ENCODE measurements around the gene ADRA2C. TPM values are rescaled to one million over a fixed set of nuclear protein-coding genes. Genes with fewer than 3 reads are reported as not detected.

Gene ADRA2C
- total RNA-seq, 1 experiment from 2014 or later = 2.4 TPM

DNA sequence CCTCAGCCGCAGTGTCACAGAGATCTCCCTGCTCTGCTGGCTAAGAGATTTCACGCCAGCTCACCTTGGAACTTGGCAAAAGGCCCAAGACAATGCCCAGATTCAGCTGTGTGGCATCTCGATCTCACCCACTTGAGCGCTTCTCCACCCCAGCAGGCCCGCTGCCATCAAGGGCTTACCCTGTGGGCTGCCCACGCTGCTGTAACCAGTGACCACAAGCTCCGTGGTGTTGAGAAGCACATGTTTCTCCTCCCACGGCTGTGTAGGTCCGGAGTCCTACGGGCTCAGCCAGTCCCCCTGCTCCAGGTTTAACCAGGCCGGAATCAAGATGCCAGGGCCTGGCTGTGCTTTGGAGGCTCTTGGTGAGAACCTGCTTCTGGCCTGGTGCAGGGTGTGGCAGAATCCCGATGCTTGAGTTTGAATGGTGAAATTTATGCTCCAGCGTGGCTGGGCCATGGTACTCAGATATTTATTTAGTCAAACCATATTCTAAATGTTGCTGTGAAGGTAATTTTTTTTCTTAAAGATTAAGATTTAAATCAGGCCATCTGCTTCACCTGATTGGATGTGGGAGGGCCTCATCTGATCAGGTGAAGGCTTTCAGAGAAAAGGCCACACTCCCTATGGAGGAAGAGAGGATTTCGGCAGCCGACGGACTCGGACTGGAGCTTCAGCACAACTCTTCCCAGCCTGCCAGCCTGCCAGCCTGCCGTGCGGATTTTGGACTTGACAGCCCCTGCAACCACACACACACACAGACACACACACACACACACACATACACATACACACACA is 24.8 kb upstream of the ADRA2C start:
- TF ChIP-seq, protein P1, sequence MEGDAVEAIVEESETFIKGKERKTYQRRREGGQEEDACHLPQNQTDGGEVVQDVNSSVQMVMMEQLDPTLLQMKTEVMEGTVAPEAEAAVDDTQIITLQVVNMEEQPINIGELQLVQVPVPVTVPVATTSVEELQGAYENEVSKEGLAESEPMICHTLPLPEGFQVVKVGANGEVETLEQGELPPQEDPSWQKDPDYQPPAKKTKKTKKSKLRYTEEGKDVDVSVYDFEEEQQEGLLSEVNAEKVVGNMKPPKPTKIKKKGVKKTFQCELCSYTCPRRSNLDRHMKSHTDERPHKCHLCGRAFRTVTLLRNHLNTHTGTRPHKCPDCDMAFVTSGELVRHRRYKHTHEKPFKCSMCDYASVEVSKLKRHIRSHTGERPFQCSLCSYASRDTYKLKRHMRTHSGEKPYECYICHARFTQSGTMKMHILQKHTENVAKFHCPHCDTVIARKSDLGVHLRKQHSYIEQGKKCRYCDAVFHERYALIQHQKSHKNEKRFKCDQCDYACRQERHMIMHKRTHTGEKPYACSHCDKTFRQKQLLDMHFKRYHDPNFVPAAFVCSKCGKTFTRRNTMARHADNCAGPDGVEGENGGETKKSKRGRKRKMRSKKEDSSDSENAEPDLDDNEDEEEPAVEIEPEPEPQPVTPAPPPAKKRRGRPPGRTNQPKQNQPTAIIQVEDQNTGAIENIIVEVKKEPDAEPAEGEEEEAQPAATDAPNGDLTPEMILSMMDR (IDR thresholded peaks at IDR 0.05; ENCODE audit: unreplicated experiment) = no peak
- DNase-seq = no peak
- Mint-ChIP-seq H3K27ac (ENCODE audit: unreplicated experiment) (no peak overlapping the region), H3K4me1 (ENCODE audit: low read depth, unreplicated experiment) (no peaks in the 10 kb centered on the region), H3K27me3 (ENCODE audit: unreplicated experiment) (peaks cover 60% of the 10 kb centered on the region), H3K36me3 (ENCODE audit: insufficient read depth, unreplicated experiment) (no peaks in the 10 kb centered on the region), H3K4me3 (ENCODE audit: low read depth, unreplicated experiment) (no peak overlapping the region), H3K9me3 (ENCODE audit: low read depth, unreplicated experiment) (no peaks in the 10 kb centered on the region)
- intact Hi-C loops (cut with micrococcal nuclease; ENCODE audit: unreplicated experiment) = no loop called here
- CTCF ChIA-PET = no interaction called here
- BruUV-seq (replicated peaks) = no TSS peak

- H3K36me3 Mint-ChIP-seq (ENCODE audit: insufficient read depth, unreplicated experiment) = no peaks in the 10 kb centered on the region
- no peaks in the 10 kb centered on the region for H3K4me1 Mint-ChIP-seq (ENCODE audit: low read depth, unreplicated experiment)
- BruUV-seq (replicated peaks) = no TSS peak
- no peak overlapping the region for H3K4me3 Mint-ChIP-seq (ENCODE audit: low read depth, unreplicated experiment)
- TF ChIP-seq, protein P1 (IDR thresholded peaks at IDR 0.05; ENCODE audit: unreplicated experiment) = no peak
- H3K9me3 Mint-ChIP-seq (ENCODE audit: low read depth, unreplicated experiment) = no peaks in the 10 kb centered on the region
- peaks cover 60% of the 10 kb centered on the region for H3K27me3 Mint-ChIP-seq (ENCODE audit: unreplicated experiment)
- intact Hi-C loops (cut with micrococcal nuclease; ENCODE audit: unreplicated experiment) = no loop called here
- no peak overlapping the region for H3K27ac Mint-ChIP-seq (ENCODE audit: unreplicated experiment)
- no peak for DNase-seq
- CTCF ChIA-PET = interaction anchor here (0.6 kb wide), 1 partner anchor 733 kb away, joined by 3 read pairs; no protein-coding TSS in a partner anchor
These were observed 23.6 kb upstream of the ADRA2C start for GRCh38 chr4:3742610-3743009.

DNA sequence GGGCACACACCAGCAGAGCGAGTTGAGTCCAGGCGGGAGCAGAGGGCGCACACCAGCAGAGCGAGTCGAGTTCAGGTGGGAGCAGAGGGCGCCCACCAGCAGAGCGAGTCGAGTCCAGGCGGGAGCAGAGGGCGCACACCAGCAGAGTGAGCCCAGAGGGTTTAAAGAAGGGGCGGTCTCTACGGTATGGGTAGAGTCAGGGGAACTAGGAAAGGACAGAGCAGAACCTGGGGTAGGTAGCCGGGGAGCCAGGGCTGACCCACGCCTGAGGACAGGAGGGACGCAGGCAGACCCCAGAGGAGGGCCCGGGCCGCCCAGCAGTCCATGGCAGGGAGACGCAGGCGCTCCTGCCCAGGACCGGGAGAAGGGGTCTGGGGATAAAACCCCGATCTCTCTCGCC is 22.0 kb upstream of the ADRA2C start:
- TF ChIP-seq, protein P1 (IDR thresholded peaks at IDR 0.05; ENCODE audit: unreplicated experiment) = no peak
- CTCF ChIA-PET = no interaction called here
- DNase-seq = no peak
- no peaks in the 10 kb centered on the region for H3K36me3 Mint-ChIP-seq (ENCODE audit: insufficient read depth, unreplicated experiment)
- no peak overlapping the region for H3K4me3 Mint-ChIP-seq (ENCODE audit: low read depth, unreplicated experiment)
- H3K27me3 Mint-ChIP-seq (ENCODE audit: unreplicated experiment) = peaks cover 60% of the 10 kb centered on the region
- no TSS peak for BruUV-seq (replicated peaks)
- H3K9me3 Mint-ChIP-seq (ENCODE audit: low read depth, unreplicated experiment) = no peaks in the 10 kb centered on the region
- H3K4me1 Mint-ChIP-seq (ENCODE audit: low read depth, unreplicated experiment) = no peaks in the 10 kb centered on the region
- intact Hi-C loops (cut with micrococcal nuclease; ENCODE audit: unreplicated experiment) = no loop called here
- H3K27ac Mint-ChIP-seq (ENCODE audit: unreplicated experiment) = no peak overlapping the region

DNA sequence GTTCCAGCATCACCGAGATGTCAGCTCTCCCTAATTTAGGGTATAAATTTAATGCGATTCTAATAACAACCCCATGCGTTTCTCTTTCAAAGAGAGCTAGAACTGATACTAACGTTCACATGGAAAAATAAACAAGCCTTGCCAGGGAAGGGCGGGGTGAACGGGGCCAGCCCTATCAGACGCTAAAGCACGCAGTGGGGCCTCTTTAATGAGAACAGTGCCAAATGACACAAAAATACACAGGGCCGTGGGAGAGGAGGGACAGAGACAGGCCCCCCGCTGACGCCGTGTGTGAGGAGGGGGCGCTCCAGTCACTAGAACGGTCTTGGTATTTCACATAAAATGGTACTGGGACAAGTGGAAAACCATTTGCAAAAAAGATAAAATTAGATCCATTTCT is 21.3 kb upstream of the ADRA2C start:
- DNase-seq = no peak
- CTCF ChIA-PET = no interaction called here
- Mint-ChIP-seq H3K36me3 (ENCODE audit: insufficient read depth, unreplicated experiment) (no peaks in the 10 kb centered on the region), H3K4me3 (ENCODE audit: low read depth, unreplicated experiment) (no peak overlapping the region), H3K4me1 (ENCODE audit: low read depth, unreplicated experiment) (no peaks in the 10 kb centered on the region), H3K27me3 (ENCODE audit: unreplicated experiment) (peaks cover 63% of the 10 kb centered on the region), H3K27ac (ENCODE audit: unreplicated experiment) (no peak overlapping the region), H3K9me3 (ENCODE audit: low read depth, unreplicated experiment) (no peaks in the 10 kb centered on the region)
- TF ChIP-seq, protein P1 (IDR thresholded peaks at IDR 0.05; ENCODE audit: unreplicated experiment) = no peak
- no TSS peak for BruUV-seq (replicated peaks)
- intact Hi-C loops (cut with micrococcal nuclease; ENCODE audit: unreplicated experiment) = no loop called here

Measured in Calu3 (cell line).